GM06990 (cell line): ENCODE results near the gene ACTMAP.

Experiments
- DNase-seq: peaks from one replicate; pipeline ENCODE4 v3.0.0-alpha.2; 2011; ENCODE audit not compliant: insufficient read length; ENCODE audit errors: extremely low read depth
- H3K27me3 ChIP-seq: replicated peaks from 2 replicates; pipeline ENCODE4 v1.6.0; 2011; ENCODE audit warnings: low read length; ENCODE audit not compliant: control insufficient read depth, insufficient read depth
- H3K36me3 ChIP-seq: 2 replicates; pipeline ENCODE4 v1.5.1; 2011; ENCODE audit warnings: low read length; ENCODE audit not compliant: control insufficient read depth, insufficient read depth
- H3K4me3 ChIP-seq: replicated peaks from 2 replicates; pipeline ENCODE4 v1.5.1; 2011; ENCODE audit warnings: low read depth, mild to moderate bottlenecking, control low read depth, low read length
- CTCF ChIP-seq: IDR thresholded peaks from 2 replicates; pipeline ENCODE4 v1.5.1; 2011; ENCODE audit warnings: low read length, control low read depth, mild to moderate bottlenecking, inconsistent platforms; ENCODE audit not compliant: insufficient read depth, poor library complexity, severe bottlenecking

Gene ACTMAP

GRCh38 chr19:40758491-40758890, 8.2 kb upstream of the ACTMAP start:
- Histone ChIP-seq H3K36me3 (peaks cover 53% of the 10 kb centered on the region), H3K27me3 (no peaks in the 10 kb centered on the region), H3K4me3 (no peak overlapping the region)
- no peak for DNase-seq
- TF ChIP-seq CTCF = no peak

GRCh38 chr19:40756502-40757110, 6.3 kb upstream of the ACTMAP start:
- H3K36me3 ChIP-seq = peaks cover 34% of the 10 kb centered on the region
- no peaks in the 10 kb centered on the region for H3K27me3 ChIP-seq
- TF ChIP-seq CTCF = no peak
- DNase-seq = no peak
- H3K4me3 ChIP-seq = peak overlapping the region; percentile 8; the same call in 1 of the 2 replicates

GRCh38 chr19:40755791-40756190, 5.5 kb upstream of the ACTMAP start:
- Histone ChIP-seq H3K27me3 (no peaks in the 10 kb centered on the region), H3K36me3 (peaks cover 34% of the 10 kb centered on the region), H3K4me3 (no peak overlapping the region; the same call in 1 of the 2 replicates)
- TF ChIP-seq CTCF = no peak
- DNase-seq = no peak

- Histone ChIP-seq H3K4me3 (peak overlapping the region; percentile 30), H3K27me3 (no peaks in the 10 kb centered on the region), H3K36me3 (peaks cover 31% of the 10 kb centered on the region)
- no peak for TF ChIP-seq CTCF
- DNase-seq = no peak
Observed at GRCh38 chr19:40755248-40755624, 5.0 kb upstream of the ACTMAP start.

GRCh38 chr19:40754611-40755247, 4.5 kb upstream of the ACTMAP start:
- Histone ChIP-seq H3K27me3 (no peaks in the 10 kb centered on the region), H3K36me3 (peaks cover 28% of the 10 kb centered on the region), H3K4me3 (peak overlapping the region; percentile 50)
- TF ChIP-seq CTCF = no peak
- peak; percentile 39 for DNase-seq
